ENCODE measurements around the gene NUP54. TPM values are rescaled to one million over a fixed set of nuclear protein-coding genes. Genes with fewer than 3 reads are reported as not detected.

NUP54 gene
- total RNA-seq, 4 donors from 2014 or later = 30.2 to 36.6 (median 33.4) TPM

DNA sequence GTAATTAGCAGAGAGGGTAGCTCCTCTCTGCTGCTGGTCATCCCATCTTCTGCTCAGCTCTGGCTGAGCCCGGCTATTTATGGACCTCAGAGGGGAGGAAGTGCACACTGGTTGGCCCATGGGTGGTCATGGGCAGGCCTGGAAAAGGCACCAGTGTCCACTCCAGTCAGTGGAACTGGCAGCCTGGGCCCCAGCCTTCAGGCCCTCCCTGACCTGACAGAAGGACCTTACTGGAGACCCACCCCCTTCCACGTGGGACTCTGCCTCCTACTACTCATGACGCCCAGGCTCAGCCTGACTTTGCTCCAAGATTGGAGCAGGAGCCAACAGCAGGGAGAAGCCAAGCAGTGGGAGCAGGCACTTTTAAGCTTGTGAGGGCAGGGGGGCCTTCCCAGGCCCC lies 81.7 kb downstream of the NUP54 start:
- Histone ChIP-seq H3K9me3 (no peaks in the 10 kb centered on the region), H3K27ac (no peak overlapping the region), H3K4me3 (no peak overlapping the region), H3K27me3 (no peaks in the 10 kb centered on the region), H3K36me3 (no peaks in the 10 kb centered on the region), H3K4me1 (no peaks in the 10 kb centered on the region)
- TF ChIP-seq EP300 (IDR thresholded peaks at IDR 0.05) (no peak), POLR2AphosphoS5 (IDR thresholded peaks at IDR 0.05) (no peak), POLR2A (IDR thresholded peaks at IDR 0.05) (no peak)
- TF ChIP-seq, protein P1, sequence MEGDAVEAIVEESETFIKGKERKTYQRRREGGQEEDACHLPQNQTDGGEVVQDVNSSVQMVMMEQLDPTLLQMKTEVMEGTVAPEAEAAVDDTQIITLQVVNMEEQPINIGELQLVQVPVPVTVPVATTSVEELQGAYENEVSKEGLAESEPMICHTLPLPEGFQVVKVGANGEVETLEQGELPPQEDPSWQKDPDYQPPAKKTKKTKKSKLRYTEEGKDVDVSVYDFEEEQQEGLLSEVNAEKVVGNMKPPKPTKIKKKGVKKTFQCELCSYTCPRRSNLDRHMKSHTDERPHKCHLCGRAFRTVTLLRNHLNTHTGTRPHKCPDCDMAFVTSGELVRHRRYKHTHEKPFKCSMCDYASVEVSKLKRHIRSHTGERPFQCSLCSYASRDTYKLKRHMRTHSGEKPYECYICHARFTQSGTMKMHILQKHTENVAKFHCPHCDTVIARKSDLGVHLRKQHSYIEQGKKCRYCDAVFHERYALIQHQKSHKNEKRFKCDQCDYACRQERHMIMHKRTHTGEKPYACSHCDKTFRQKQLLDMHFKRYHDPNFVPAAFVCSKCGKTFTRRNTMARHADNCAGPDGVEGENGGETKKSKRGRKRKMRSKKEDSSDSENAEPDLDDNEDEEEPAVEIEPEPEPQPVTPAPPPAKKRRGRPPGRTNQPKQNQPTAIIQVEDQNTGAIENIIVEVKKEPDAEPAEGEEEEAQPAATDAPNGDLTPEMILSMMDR (IDR thresholded peaks at IDR 0.05) = no peak
- DNase-seq (ENCODE audit: low spot score in 2 of 2) = no peak
- WGBS = 71% methylated on average over 1 of the region's 3 CpGs

Other genes with a start within 250 kb of the NUP54 start
- gene PPEF2, start 245.9 kb downstream of the NUP54 start, total RNA-seq = not detected
- 10 to 100 TPM; 26.9 to 68.6 (median 47.0) TPM for gene NAAA, start 207.4 kb downstream of the NUP54 start, total RNA-seq
- 10 to 100 TPM; 29.2 to 32.9 (median 31.1) TPM for gene SDAD1, start 157.5 kb downstream of the NUP54 start, total RNA-seq
- gene CXCL9, start 140.9 kb downstream of the NUP54 start, total RNA-seq = under 1 TPM in 3 of 4 donors, not detected in 1; 0.19 to 0.48 (median 0.34) TPM
- not detected for gene CXCL10, start 124.9 kb downstream of the NUP54 start, total RNA-seq
- gene CXCL11, start 112.3 kb downstream of the NUP54 start, total RNA-seq = under 1 TPM in 1 of 4 donors, not detected in 3; 0.72 TPM
- 1 to 10 TPM in 1 of 4 donors, under 1 TPM in 1, not detected in 2; 0.48 to 1.5 TPM for gene ART3, start 73.7 kb downstream of the NUP54 start, total RNA-seq
- 100 to 1,000 TPM in 2 of 4 donors, 10 to 100 TPM in 2; 87.6 to 107 (median 95.8) TPM for gene SCARB2, start 65.4 kb upstream of the NUP54 start, total RNA-seq
- gene FAM47E, start 103.3 kb upstream of the NUP54 start, total RNA-seq = 1 to 10 TPM in 2 of 4 donors, under 1 TPM in 2; 0.30 to 5.3 (median 0.98) TPM
- under 1 TPM; 0.47 to 0.76 (median 0.55) TPM for gene STBD1, start 158.3 kb upstream of the NUP54 start, total RNA-seq